Activated naive CD8-positive, alpha-beta T cell treated with anti-CD3 and anti-CD28 coated beads, Interleukin-2, amount 50 U/mL, for 24 hours (primary cell): ENCODE data around the gene PPARD.

Experiments
- ATAC-seq: fragments of 150-1000 bp; cut with Tn5 transposase; one replicate; pipeline ENCODE4 v1.10.0; 2021
- DNase-seq: peaks from one replicate; pipeline ENCODE4 v3.0.0; 2021
- H3K27ac Mint-ChIP-seq: one replicate; pipeline ENCODE4 v1.8.0; 2021; ENCODE audit warnings: mild to moderate bottlenecking, mixed read lengths
- H3K27me3 Mint-ChIP-seq: one replicate; pipeline ENCODE4 v1.8.0; 2021; ENCODE audit warnings: mixed read lengths
- H3K36me3 Mint-ChIP-seq: one replicate; pipeline ENCODE4 v1.8.0; 2021; ENCODE audit warnings: low read depth, mixed read lengths
- H3K4me1 Mint-ChIP-seq: one replicate; pipeline ENCODE4 v1.8.0; 2021; ENCODE audit warnings: mixed read lengths
- H3K4me3 Mint-ChIP-seq: one replicate; pipeline ENCODE4 v1.8.0; 2021; ENCODE audit warnings: mild to moderate bottlenecking, moderate library complexity, mixed read lengths
- H3K9me3 Mint-ChIP-seq: one replicate; pipeline ENCODE4 v1.8.0; 2021; ENCODE audit warnings: mixed read lengths

PPARD gene

DNA sequence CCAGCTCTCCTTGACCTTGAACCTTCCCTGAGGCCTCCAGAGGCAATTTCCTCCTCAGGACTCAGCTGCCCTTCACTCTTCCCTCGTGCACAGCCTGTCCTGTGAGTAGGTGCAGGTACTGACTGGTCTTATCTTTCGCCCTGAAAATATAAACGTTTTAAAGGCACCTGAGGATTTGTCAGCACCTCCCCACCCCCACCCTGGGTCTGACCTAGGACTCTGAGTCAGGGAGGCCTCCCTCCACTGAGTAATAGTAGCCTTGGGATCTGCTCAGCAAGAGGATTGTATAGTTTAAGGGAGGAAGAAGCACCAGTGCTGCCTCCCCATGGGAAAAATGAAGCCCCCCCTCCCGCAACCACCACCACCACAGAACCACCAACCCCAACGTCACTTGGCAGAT, 54.6 kb downstream of the PPARD start:
- Mint-ChIP-seq H3K4me3 (no peak overlapping the region), H3K36me3 (peaks cover 5% of the 10 kb centered on the region), H3K27ac (no peak overlapping the region), H3K27me3 (no peaks in the 10 kb centered on the region), H3K4me1 (peaks cover 43% of the 10 kb centered on the region), H3K9me3 (no peaks in the 10 kb centered on the region)
- DNase-seq = no peak
- ATAC-seq = peak; percentile 37

DNA sequence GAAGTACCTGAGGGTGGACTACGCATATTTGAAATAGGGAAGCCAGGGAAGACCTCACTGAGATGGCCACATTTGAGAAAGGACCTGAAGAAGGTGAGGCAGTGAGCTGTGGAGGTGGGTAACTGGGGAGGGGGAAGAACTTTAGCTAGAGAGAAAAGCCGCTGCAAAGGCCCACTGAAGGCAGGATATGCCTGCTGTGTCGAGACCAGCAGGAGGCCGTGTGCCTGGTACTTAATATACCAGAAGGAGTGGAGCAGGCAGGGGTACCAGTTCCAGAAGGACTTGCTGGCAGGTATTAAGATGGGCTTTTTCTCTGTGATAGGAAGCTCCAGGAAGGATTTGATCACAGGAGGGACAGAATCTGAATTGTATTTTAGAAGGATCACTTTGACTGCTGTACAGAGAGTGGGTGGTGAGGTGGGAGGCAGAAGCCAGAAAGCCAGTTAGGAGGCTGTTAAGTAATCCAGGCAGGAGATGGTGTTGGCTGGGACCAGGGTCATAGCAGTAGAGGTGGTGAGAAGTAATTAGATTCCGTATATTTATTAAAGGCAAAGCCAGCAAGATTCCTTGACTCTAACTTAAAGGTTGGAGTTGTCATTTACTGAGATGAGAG, 55.6 kb downstream of the PPARD start:
- ATAC-seq (no peak), DNase-seq (no peak)
- Mint-ChIP-seq H3K27ac (no peak overlapping the region), H3K27me3 (no peaks in the 10 kb centered on the region), H3K4me3 (no peak overlapping the region), H3K9me3 (no peaks in the 10 kb centered on the region), H3K4me1 (peaks cover 43% of the 10 kb centered on the region), H3K36me3 (peaks cover 5% of the 10 kb centered on the region)

DNA sequence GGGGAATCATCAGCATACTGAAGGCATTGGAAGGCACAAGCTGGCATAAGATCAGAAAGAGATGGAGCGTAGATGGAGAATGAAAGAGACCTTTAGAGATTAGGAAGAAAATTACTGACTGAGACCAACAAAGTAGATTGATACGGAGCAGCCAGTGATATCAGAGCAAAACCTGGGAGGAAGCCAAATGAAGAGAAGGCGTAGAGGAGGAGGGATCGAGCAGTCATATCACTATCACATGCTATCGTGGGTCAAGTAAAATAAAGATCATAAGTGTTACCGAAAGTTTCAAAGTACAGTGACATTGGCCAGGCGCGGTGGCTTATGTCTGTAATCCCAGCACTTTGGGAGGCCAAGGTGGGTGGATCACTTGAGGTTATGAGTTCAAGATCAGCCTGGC, 56.2 kb downstream of the PPARD start:
- ATAC-seq (no peak), DNase-seq (no peak)
- Mint-ChIP-seq H3K4me3 (no peak overlapping the region), H3K36me3 (peaks cover 5% of the 10 kb centered on the region), H3K27ac (no peak overlapping the region), H3K27me3 (no peaks in the 10 kb centered on the region), H3K4me1 (peaks cover 40% of the 10 kb centered on the region), H3K9me3 (no peaks in the 10 kb centered on the region)

DNA sequence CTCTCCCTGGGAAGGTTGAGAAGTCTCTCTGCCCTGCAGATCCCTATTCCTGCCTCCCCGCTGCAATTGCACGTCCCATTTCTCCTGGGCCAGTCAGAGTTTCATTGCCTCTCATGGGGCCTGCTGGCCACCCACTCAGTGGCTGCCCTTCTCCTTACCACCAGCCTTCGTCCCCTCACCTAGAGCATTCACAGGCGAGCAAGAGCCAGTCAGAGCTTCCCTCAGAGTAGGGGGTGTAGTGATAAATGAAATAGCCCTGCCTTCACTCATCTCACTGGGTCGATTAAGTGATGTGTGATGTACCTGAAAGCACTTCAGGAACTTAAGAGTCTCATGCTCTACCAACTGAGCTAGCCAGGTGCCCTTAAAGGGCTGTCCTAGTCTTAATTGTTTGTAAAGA, 57.8 kb downstream of the PPARD start:
- no peak overlapping the region for H3K27ac Mint-ChIP-seq

DNA sequence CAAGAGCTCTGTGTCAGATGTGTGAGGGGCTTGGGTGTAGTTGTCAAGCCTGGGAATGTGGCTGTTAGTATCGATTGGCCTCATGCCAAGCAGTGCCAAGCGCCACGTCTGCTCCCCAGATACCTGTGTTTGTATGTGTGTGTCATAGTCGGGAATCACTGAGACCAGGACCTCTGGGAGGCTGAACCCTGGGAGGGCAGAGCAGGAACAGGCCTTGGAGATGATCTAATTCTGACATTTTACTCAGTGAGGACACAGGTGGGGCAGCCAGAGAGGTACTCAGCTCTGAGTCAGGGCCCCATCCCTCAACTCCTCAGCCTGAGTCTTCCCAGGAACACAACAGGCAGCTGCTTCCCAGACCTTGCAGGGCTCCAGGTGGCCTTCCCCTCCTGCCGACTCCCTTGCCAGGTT, 58.5 kb downstream of the PPARD start:
- Mint-ChIP-seq H3K27me3 (no peaks in the 10 kb centered on the region), H3K4me3 (no peak overlapping the region), H3K36me3 (no peaks in the 10 kb centered on the region), H3K27ac (peak overlapping the region; percentile 71), H3K9me3 (no peaks in the 10 kb centered on the region), H3K4me1 (peaks cover 28% of the 10 kb centered on the region)
- DNase-seq (no peak), ATAC-seq (no peak)

More for the DNA sequence above, 57.8 kb downstream of the PPARD start:
- H3K27me3 Mint-ChIP-seq = no peaks in the 10 kb centered on the region
- no peaks in the 10 kb centered on the region for H3K9me3 Mint-ChIP-seq
- ATAC-seq (no peak), DNase-seq (no peak)
- peaks cover under 1% of the 10 kb centered on the region for H3K36me3 Mint-ChIP-seq
- H3K4me1 Mint-ChIP-seq = peaks cover 28% of the 10 kb centered on the region
- no peak overlapping the region for H3K4me3 Mint-ChIP-seq

DNA sequence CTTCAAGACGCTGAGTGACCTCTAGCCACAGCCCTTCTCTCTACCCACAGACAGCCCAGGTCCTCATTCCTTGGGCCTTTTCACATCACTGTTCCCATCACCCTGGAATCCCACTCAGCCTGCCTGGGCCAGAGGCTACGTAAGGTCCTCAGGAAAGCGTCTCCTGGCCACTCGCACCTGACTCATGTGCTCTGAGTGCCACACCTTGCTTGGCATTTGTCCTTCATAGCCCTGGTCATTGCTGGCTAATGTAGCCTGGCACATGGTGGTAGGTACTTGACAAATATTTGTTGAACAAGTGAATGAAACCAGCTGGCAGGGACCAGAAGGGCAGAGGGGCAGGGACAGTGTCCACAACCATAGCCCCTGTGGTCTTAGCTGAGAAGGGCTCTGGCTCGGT, 59.2 kb downstream of the PPARD start:
- Mint-ChIP-seq H3K4me1 (peaks cover 28% of the 10 kb centered on the region), H3K36me3 (no peaks in the 10 kb centered on the region), H3K4me3 (no peak overlapping the region), H3K27ac (peak overlapping the region; percentile 71), H3K9me3 (no peaks in the 10 kb centered on the region), H3K27me3 (no peaks in the 10 kb centered on the region)
- ATAC-seq = no peak
- DNase-seq = no peak

DNA sequence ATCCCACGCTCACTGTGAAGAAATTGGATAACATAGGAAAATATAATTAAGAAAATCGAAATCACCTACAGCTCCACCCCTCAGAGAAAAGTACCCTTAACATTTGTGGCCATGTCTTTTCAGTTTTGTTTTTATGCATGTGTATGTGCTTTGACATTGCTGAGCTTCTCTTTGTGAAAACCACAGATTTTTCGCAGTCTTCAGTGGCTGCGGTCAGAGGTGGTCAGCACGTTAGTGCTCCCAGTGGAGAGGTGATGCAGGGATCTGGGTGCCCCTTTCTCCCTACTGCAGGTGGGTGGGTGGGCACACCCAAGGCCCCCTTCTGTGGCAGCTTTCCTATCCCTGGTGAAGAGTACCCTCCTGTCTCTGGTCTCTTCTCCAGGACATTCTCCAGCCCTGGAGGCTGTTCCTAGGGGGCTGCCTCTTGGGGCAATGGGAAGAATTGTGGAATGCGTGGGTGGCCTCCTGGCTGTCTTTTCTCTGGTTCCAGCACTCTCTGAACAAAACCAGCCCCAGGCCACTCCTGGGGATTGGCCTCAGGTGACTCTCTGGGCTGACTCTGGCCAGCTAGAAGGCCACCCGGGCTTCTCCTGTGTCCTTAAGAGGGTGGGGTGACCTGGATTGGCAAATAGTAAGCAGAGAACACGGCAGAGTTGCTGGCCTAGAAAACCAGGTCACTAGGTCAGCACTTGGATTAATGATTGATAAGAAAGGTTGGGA, 59.9 kb downstream of the PPARD start:
- H3K27ac Mint-ChIP-seq = no peak overlapping the region

DNA sequence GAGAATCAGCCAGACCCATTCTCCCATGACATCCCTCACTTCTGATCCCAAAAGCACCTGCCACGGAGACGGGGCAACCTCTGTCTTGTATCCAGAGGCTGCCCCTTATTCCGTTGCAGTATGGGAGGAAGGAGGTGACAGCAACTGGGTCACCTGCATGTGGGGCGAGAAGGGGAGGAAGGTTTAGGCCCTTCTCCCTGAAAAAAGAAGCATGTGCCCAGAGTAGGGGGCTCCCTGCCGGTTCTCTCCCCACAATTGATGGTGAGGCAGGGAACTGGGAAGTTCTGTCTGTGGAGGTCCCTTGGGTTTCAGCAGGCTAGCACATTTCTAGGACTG, 60.5 kb downstream of the PPARD start:
- Mint-ChIP-seq H3K27ac (no peak overlapping the region), H3K27me3 (no peaks in the 10 kb centered on the region), H3K4me1 (peaks cover 19% of the 10 kb centered on the region), H3K4me3 (no peak overlapping the region), H3K9me3 (no peaks in the 10 kb centered on the region), H3K36me3 (no peaks in the 10 kb centered on the region)
- DNase-seq (no peak), ATAC-seq (no peak)

More for the DNA sequence above, 59.9 kb downstream of the PPARD start:
- ATAC-seq (no peak), DNase-seq (no peak)
- no peaks in the 10 kb centered on the region for H3K27me3 Mint-ChIP-seq
- no peak overlapping the region for H3K4me3 Mint-ChIP-seq
- no peaks in the 10 kb centered on the region for H3K9me3 Mint-ChIP-seq
- peaks cover 23% of the 10 kb centered on the region for H3K4me1 Mint-ChIP-seq
- H3K36me3 Mint-ChIP-seq = no peaks in the 10 kb centered on the region

DNA sequence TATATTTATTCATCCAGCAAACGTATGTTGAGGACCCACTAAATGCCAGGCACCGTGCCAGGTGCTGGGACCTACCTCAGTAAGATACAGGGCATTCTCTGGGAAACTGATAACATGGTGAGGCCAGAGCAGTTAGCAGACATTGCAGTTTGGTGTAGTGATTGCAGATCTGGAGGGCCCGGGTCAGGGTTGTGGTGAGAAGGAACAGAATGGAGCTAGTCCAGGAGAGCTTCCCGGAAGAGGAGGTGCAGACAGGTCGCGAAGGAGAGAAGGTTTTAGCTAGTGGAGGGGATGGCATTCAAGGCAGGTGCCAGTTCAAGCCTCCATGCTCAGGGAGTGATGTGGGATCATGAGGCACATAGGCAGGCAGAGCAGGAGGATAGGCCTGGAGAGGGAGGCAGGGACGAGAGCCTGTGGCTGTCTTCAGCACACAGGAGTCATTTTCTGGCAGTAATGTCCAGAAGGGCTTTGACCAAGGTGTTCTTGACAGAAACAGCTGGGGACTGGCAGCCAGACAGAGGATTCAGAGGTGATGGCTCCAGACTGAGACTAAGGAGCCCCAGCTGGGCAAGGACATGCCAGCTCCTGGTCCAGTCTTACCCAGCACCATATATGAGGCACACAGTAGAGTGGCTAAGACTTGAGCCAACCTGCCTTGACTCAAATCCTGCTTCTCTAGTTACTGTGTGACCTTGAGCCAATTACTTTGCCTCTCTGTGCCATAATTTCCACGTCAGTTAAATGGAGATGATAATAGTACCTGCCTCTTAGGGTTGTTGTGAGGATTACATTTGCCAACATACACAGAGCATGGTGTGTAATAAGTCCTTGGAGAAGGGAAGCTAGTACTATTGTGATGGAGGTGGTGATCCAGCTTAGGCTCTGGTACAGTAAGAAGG, 61.4 kb downstream of the PPARD start:
- H3K4me3 Mint-ChIP-seq = no peak overlapping the region
- H3K4me1 Mint-ChIP-seq = peaks cover 19% of the 10 kb centered on the region
- H3K27me3 Mint-ChIP-seq = no peaks in the 10 kb centered on the region
- ATAC-seq = no peak
- H3K27ac Mint-ChIP-seq = no peak overlapping the region
- no peak for DNase-seq
- no peaks in the 10 kb centered on the region for H3K9me3 Mint-ChIP-seq
- no peaks in the 10 kb centered on the region for H3K36me3 Mint-ChIP-seq

DNA sequence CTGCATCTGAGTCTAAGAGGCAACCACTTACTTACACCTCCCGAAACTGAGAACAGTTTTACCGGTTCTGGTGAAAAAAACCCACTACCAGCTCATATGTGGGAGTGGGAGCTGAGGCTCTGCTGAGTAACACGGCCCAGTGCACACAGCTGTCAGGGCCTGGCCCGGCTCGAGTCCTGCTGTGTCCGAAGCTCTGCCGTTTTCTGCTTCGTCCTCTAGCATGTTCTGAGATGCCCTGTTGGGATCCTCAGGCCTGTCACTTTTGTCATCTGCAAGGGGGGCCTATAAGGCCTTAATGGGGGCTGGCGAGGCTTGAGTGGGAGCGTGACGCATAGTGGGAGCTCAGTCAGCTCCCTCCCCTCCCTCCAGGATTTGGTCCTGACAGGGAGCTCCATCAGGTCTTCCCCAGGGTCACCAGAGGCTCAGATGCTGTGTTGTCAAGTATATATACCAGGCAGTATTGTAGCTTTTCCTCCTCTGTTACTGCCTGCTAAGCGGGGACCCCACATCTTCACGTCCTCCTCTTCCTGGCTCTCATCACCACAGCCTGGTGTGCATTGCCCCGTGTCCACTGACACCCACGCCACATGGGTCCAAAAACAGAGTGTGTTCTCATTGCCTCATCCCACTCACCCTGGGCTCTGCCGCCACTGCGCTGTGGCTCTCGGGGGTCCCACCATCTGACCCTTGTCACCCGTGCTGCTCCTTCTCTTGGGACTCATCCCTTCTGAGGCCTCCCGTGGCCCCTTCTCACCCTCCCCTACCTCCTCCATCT, 64.5 kb downstream of the PPARD start:
- Mint-ChIP-seq H3K27ac (no peak overlapping the region), H3K27me3 (no peaks in the 10 kb centered on the region)

DNA sequence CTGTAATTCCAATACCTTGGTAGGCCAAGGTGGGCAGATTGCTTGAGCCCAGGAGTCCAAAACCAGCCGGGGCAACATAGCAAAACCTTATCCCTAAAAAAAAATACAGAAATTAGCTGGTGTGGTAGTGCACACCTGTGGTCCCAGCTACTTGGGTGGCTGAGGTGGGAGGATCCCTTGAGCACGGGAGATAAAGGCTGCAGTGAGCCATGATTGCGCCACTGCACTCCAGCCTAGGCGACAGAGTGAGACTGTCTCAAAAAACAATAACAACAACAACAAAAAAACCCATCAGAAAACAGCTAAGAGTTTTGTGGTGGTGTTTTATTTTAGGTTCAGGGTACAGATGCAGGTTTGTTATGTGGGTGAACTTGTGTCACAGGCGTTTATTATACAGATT, 66.9 kb downstream of the PPARD start:
- Mint-ChIP-seq H3K4me1 (peaks cover 15% of the 10 kb centered on the region), H3K4me3 (no peak overlapping the region), H3K27me3 (no peaks in the 10 kb centered on the region), H3K36me3 (peaks cover 7% of the 10 kb centered on the region), H3K9me3 (no peaks in the 10 kb centered on the region), H3K27ac (no peak overlapping the region)
- ATAC-seq = no peak
- DNase-seq = no peak

More for the DNA sequence above, 64.5 kb downstream of the PPARD start:
- H3K4me1 Mint-ChIP-seq = peaks cover 21% of the 10 kb centered on the region
- ATAC-seq (no peak), DNase-seq (no peak)
- H3K36me3 Mint-ChIP-seq = peaks cover 5% of the 10 kb centered on the region
- no peaks in the 10 kb centered on the region for H3K9me3 Mint-ChIP-seq
- H3K4me3 Mint-ChIP-seq = no peak overlapping the region

DNA sequence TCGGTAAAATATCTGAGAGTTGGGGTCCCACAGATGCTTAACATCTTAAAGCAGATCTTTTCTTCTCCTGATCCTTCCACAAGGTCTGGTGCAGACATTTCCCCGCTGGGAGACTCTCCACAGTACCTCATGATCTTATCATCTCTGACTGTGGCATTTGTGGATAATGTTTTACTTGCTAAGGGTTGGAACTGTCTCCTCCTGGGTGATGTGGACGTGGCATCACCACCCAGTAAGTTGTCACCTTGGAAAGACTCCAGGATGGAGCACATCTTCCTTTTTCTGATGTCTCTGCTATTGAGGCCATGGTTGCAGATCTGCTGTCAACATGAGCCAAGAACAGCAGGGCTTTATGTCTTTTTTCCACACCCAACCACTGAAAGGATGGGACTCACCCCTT, 67.8 kb downstream of the PPARD start:
- H3K4me3 Mint-ChIP-seq = no peak overlapping the region
- no peaks in the 10 kb centered on the region for H3K9me3 Mint-ChIP-seq
- H3K27ac Mint-ChIP-seq = peak overlapping the region; percentile 80
- H3K4me1 Mint-ChIP-seq = peaks cover 18% of the 10 kb centered on the region
- H3K36me3 Mint-ChIP-seq = peaks cover 7% of the 10 kb centered on the region
- DNase-seq (no peak), ATAC-seq (no peak)
- H3K27me3 Mint-ChIP-seq = no peaks in the 10 kb centered on the region

DNA sequence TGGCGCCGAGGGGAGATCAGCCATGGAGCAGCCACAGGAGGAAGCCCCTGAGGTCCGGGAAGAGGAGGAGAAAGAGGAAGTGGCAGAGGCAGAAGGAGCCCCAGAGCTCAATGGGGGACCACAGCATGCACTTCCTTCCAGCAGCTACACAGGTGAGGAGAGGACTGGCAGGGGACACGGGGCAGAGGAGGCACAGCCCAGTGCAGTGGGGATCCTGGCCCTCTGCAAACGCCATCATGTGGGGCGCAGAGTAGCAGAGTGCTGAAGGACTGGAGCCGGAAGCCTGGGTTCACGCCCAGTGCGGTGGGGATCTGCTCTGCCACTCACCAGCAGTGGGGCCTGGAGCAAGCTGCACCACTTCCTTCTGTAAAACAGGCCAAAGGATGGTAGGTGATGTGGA, 68.7 kb downstream of the PPARD start:
- Mint-ChIP-seq H3K36me3 (peaks cover 12% of the 10 kb centered on the region), H3K27me3 (no peaks in the 10 kb centered on the region), H3K4me3 (peak overlapping the region; percentile 39), H3K9me3 (no peaks in the 10 kb centered on the region), H3K4me1 (peaks cover 23% of the 10 kb centered on the region), H3K27ac (peak overlapping the region; percentile 80)
- DNase-seq = no peak
- ATAC-seq = peak; percentile 44

DNA sequence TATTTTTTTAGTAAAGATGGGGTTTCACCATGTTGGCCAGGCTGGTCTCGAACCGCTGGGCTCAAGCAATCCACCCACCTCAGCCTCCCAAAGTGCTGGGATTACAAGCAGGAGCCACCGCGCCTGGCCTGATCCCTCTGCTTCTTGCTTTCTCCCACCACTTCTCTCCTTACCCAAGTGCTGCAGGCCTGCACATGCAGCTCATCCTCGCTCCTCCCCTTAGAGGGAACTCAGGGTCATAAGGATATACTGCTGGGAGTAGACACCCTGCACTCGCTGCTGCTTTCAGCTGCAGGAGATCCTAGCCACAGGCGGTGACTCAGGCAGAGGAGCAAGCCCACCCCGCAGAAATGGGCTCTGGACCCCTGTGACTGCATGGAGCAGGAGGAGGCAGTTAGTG, 69.7 kb downstream of the PPARD start:
- Mint-ChIP-seq H3K9me3 (no peaks in the 10 kb centered on the region), H3K4me1 (peaks cover 24% of the 10 kb centered on the region)

More for the DNA sequence above, 69.7 kb downstream of the PPARD start:
- DNase-seq (no peak), ATAC-seq (no peak)
- H3K36me3 Mint-ChIP-seq = peaks cover 12% of the 10 kb centered on the region
- no peak overlapping the region for H3K4me3 Mint-ChIP-seq
- no peaks in the 10 kb centered on the region for H3K27me3 Mint-ChIP-seq
- no peak overlapping the region for H3K27ac Mint-ChIP-seq
